GM12873 (cell line): Measurements from ENCODE around the gene FAM110A.

Experiments used
- CTCF ChIP-seq: IDR thresholded peaks from 2 replicates; pipeline ENCODE4 v1.5.1; 2012; ENCODE audit warnings: low read depth, mild to moderate bottlenecking, moderate library complexity, low read length, control low read depth; ENCODE audit not compliant: insufficient read depth; ENCODE audit errors: missing control alignments

The FAM110A gene

DNA sequence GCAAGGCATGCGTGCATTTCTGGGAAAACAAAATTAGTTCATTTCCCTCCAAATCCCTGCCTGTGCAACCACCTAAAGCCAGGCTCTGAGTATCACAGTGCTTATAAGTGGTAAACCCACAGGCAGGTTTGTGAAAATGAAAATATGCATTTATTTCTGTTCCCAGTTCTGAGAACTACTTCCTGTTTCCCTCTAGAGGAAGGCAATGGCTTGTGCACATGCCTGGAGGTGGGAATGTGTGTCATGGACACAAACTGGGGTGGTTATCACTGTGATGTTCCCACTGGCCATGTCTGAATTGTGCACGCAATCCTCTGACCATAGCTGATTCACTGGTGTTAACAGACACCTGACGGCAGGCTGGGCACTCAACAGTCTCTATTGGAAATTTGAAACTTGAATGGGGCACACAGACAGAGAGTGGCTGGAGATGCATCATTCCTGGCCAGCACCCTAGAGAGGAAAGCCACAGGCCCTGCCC lies 26.3 kb downstream of the FAM110A start:
- peak; percentile 10 for TF ChIP-seq CTCF

DNA sequence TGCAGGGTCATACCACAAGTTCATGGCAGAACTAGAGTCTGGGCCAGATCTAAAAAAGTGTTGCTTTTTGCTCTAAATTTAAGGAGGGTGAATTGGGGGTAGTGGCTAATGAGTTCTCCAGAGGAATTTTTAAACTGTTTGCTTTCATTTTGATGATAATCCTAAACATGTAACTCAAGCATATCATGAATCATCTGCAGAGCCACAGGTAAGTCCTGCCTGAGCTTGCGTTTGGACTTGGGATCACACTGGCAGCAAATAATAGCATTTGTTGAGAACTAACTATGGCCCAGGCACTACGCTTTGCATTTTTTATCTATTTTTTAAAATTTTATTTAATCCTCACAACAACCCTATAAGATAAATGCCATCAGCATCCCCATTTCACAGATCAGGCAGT lies 27.4 kb downstream of the FAM110A start:
- no peak for TF ChIP-seq CTCF

- no peak for TF ChIP-seq CTCF
Measured at GRCh38 chr20:865440-865839, 31.9 kb downstream of the FAM110A start.

DNA sequence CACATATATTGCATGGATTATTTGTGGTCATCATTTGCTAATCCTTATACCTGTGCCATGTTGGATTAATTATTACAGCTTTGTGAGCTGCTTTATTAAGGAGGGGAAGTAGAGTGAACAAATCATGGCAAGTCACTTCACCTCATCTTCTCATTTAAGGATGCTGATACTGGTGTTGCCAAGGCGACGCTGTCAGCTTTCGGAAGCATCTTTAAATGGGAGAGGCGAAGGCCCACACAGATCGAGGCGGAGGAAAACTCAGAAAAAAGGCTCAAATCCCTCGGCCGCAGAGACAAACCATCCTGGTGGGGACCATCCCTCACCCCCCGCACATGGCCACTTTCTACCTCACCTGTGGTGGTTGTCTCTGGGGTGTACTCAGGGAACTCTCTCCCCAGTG lies 34.8 kb downstream of the FAM110A start:
- TF ChIP-seq CTCF: no peak

DNA sequence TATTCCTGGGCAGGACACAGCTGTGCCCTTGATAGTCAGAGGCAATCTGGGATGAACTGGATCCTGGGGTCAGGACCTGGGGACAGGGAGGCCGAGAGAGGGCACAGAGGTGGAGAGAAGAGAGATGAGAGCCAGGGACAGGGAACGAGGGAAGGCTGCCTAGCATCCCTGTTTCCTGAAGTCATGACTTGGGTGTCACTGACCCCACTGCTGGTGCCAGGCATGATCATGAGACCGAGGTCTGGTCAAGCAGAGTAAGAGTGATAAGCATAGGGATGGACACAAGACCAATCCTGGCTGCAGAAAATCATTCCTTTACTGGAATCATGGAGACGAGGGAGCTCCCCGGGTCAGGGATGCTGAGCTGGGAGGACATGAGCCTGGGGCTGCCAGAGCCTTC lies 36.1 kb downstream of the FAM110A start:
- TF ChIP-seq CTCF: no peak

DNA sequence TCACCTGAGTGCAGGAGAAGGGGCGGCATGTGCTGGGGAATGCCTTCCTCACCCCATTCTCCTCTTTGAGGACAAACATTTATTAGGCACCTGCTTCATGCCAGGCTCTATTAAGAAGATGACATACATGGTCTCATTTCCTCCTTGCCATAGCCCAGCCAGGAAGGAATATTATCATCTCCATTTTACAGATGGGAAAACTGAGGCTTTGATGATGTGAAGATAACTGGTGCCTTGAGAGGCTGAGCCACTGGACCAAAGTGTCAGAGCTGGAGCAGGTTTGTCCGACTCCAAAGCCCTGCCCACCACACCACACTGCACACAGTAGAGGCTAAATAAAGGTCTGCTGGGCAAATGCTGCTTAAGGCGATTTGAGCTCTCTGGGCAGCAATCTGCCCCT lies 37.2 kb downstream of the FAM110A start:
- no peak for TF ChIP-seq CTCF

DNA sequence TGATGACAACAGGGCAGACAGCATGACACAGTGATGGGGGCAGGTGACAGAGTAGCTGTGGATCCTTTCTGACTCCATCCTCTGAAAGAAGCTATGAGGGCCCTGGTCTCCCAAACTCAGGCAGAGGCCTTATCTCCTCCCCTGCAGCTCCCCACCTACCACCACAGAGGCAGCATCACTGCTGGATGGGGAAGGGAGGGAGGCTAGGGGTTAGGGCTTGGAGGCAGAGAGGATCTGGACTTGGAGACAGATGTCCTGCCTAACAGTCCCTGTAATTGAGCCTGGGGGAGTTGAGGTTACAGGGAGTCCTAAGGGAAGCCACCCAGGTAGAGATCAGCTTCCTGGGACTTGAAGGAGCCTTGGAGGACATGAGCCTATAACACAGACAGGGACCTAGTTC lies 37.9 kb downstream of the FAM110A start:
- TF ChIP-seq CTCF: no peak
